KOPT-K1 (cell line): ENCODE results near the gene TBXA2R.
A peak's percentile ranks its signal among the peaks of the same experiment; 100 is the strongest.

Source experiments
- H3K27ac ChIP-seq: fragments of 200-600 bp; sonication (generic); 2 replicates; pipeline ENCODE4 v1.5.1; 2016; ENCODE audit warnings: antibody characterized with exemption, mild to moderate bottlenecking, low read depth, low read length; ENCODE audit not compliant: poor library complexity, severe bottlenecking
- H3K36me3 ChIP-seq: fragments of 200-600 bp; sonication (generic); 2 replicates; pipeline ENCODE4 v1.5.1; 2017; ENCODE audit warnings: antibody characterized with exemption, mild to moderate bottlenecking, low read length, moderate library complexity; ENCODE audit not compliant: insufficient read depth
- H3K9me3 ChIP-seq: fragments of 200-600 bp; sonication (generic); 2 replicates; pipeline ENCODE4 v1.5.1; 2017; ENCODE audit warnings: antibody characterized with exemption, low read length, mild to moderate bottlenecking; ENCODE audit not compliant: insufficient read depth, poor library complexity, severe bottlenecking

The TBXA2R gene

GRCh38 chr19:3554254-3555083, 52.2 kb downstream of the TBXA2R start:
- Histone ChIP-seq H3K36me3 (peaks cover 6% of the 10 kb centered on the region; the same call in 1 of the 2 replicates), H3K27ac (peak overlapping the region; percentile 56), H3K9me3 (no peaks in the 10 kb centered on the region)

GRCh38 chr19:3551792-3552095, 54.9 kb downstream of the TBXA2R start:
- Histone ChIP-seq H3K9me3 (no peaks in the 10 kb centered on the region), H3K27ac (no peak overlapping the region), H3K36me3 (peaks cover 19% of the 10 kb centered on the region; the same call in 1 of the 2 replicates)

DNA sequence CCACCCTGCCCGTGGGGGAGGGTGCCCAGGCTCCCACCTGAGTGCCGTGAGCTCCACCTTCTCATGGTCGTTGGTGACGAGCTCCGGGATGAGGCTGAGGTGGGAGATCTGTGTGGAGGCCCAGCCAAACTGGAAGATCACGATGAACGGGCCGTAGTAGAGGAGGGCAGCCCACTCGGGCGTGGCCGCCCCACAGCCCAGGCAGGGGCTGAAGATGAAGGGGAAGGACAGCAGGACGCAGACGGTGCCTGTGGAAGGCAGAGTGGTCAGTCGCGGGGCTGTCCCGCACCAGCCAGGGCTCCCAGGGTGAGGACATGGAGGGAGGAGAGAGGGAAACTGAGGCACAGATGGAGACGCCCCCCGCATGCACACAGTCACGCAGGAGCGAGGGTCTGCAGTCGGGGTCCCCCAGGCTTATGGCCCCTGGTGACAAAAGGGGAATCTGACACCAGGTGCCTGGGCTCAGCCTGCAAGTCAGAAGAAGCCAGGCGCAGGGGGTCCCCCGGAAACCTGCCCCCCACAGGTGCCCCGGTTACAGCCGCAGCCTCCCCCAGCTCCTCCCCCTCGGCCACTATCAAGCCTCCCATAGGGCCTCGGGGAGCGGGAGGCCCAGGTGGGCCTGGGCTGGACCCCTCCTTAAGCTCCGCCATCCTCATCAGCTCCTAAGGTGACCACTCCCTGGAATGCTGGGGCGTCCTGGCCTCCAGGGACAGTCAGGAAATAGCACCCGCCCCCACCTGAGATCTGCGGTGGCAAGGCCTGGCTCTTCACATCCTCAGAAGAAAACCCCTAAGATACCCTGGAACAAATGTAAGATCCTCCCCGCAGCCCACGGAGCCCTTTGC, 55.5 kb downstream of the TBXA2R start:
- Histone ChIP-seq H3K9me3 (no peaks in the 10 kb centered on the region), H3K36me3 (peaks cover 24% of the 10 kb centered on the region; the same call in 1 of the 2 replicates), H3K27ac (no peak overlapping the region)

- Histone ChIP-seq H3K36me3 (peaks cover 35% of the 10 kb centered on the region), H3K27ac (no peak overlapping the region), H3K9me3 (no peaks in the 10 kb centered on the region)
Observed at GRCh38 chr19:3549816-3550215, 56.9 kb downstream of the TBXA2R start.

DNA sequence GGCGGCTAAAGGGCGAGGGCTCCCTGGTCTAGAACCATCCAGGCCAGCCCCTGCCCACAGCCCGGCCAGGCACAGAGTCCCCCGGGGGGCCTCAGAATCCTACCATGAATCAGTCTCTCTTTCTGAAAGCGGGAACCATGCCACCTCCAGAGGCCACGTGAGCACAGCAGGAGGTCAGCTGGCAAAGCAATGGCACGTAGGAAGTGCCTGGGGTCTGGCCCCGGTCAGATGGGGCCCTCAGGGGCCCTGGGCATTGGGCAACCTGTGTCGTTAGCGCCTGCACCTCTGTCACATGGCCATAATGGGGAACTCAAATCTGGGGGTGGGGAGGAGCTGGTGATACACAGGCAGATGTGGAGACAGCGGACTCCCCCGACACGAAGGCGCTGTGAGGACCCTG, 58.1 kb downstream of the TBXA2R start:
- Histone ChIP-seq H3K9me3 (no peaks in the 10 kb centered on the region), H3K27ac (no peak overlapping the region), H3K36me3 (peaks cover 47% of the 10 kb centered on the region)

DNA sequence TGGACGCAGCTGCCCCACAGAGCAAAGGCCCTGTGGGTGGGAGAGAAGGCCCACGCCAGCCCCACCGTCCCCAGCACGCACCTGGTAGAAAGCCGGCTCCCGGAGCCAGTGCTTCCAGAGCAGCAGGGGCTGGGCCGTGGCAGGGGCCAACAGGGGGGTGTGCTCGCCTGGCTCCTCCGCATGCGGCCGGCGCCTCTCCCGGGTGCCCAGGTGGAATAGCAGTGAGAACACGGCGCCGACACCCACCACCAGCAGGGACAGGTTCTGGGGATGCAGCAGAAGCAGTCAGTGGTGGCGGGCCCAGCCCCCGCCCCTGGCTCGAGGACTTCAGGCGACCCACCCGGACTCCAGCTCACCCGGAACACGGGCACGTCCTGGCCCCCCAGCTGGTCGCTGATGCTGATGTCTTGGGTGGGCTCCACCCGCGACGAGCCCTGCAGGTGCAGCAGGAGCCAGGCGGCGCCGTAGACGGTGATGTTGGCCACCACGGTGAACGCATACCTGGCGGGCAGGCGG, 58.9 kb downstream of the TBXA2R start:
- H3K27ac ChIP-seq = no peak overlapping the region
- H3K36me3 ChIP-seq = peaks cover 50% of the 10 kb centered on the region
- H3K9me3 ChIP-seq = no peaks in the 10 kb centered on the region

DNA sequence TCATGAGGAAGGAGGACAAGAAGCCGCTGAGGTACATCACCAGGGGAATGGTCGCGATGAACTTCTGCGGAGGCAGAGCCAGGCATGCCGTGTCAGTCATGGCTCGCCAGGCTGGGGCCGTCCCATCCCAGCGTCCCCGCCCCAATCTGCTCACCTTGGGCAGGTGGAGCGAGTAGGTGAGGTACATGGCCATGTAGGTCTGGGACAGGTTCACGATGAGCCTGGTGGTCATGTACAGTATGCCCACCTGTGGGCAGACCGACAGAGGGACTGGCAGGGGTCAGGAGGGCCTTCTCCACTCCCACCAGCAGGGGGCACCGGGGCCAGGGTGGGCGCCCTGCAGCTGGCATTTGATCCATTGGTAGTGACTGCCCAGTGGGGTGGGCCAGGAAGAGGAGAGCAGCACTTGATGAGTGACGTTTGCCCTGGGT, 59.4 kb downstream of the TBXA2R start:
- peaks cover 50% of the 10 kb centered on the region for H3K36me3 ChIP-seq
- no peak overlapping the region for H3K27ac ChIP-seq
- no peaks in the 10 kb centered on the region for H3K9me3 ChIP-seq

GRCh38 chr19:3546119-3546518, 60.6 kb downstream of the TBXA2R start:
- H3K9me3 ChIP-seq = no peaks in the 10 kb centered on the region
- peaks cover 50% of the 10 kb centered on the region for H3K36me3 ChIP-seq
- no peak overlapping the region for H3K27ac ChIP-seq

DNA sequence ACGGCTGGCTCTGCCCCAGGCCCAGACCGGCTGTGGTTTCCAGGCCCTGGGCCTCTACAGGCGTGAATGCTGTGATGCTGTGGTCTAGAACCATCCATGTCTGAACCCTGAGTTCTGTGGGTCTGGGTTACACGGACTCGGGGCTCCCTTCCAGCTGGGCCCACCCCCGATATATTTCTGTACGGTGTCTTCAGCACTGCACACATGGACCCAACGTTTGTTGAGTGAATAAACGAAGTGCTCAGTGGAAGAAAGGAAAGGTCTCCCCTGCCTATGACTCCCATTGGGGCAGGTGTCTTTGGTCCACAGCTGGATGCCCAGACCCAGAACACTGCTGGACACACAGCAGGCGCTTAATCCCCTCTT, 61.0 kb downstream of the TBXA2R start:
- Histone ChIP-seq H3K36me3 (peaks cover 45% of the 10 kb centered on the region), H3K27ac (no peak overlapping the region), H3K9me3 (no peaks in the 10 kb centered on the region)

- peaks cover 44% of the 10 kb centered on the region for H3K36me3 ChIP-seq
- no peaks in the 10 kb centered on the region for H3K9me3 ChIP-seq
- H3K27ac ChIP-seq = no peak overlapping the region
Observed at GRCh38 chr19:3544742-3545668, 61.7 kb downstream of the TBXA2R start.
